HG03135 (cell line): Measurements from ENCODE around the gene DAAM1.

Experiments
- ATAC-seq: cut with Tn5 transposase; IDR thresholded peaks from one replicate; pipeline ENCODE4 v1.9.1; 2021; ENCODE audit warnings: mild to moderate bottlenecking, moderate library complexity; ENCODE audit not compliant: unreplicated experiment

The DAAM1 gene

GRCh38 chr14:59188461-59189090 lies at the start of gene DAAM1:
Gene DAAM1, plus strand, starts transcription at chr14:59188667. Its CDS starts 74,811 bp downstream, at chr14:59263478.
- peak; percentile 86 for ATAC-seq

- ATAC-seq, result no peak
Observed at GRCh38 chr14:59139324-59139723, 49.1 kb upstream of the DAAM1 start.

- no peak for ATAC-seq
Observed at GRCh38 chr14:59140106-59140843, 48.2 kb upstream of the DAAM1 start.

GRCh38 chr14:59146484-59146883 lies 42.0 kb upstream of the DAAM1 start:
- ATAC-seq, result no peak

GRCh38 chr14:59147007-59147406 lies 41.5 kb upstream of the DAAM1 start:
- ATAC-seq, result no peak

- ATAC-seq, result peak; percentile 51
Observed at GRCh38 chr14:59148334-59148900, 40.0 kb upstream of the DAAM1 start.

GRCh38 chr14:59150990-59151389 lies 37.5 kb upstream of the DAAM1 start:
- peak; percentile 85 for ATAC-seq

GRCh38 chr14:59154373-59154772 lies 34.1 kb upstream of the DAAM1 start:
- no peak for ATAC-seq

- no peak for ATAC-seq
Observed at GRCh38 chr14:59155886-59156285, 32.6 kb upstream of the DAAM1 start.

- no peak for ATAC-seq
Observed at GRCh38 chr14:59159169-59159568, 29.3 kb upstream of the DAAM1 start.

GRCh38 chr14:59160506-59160905 lies 28.0 kb upstream of the DAAM1 start:
- no peak for ATAC-seq

GRCh38 chr14:59161561-59162175 lies 26.8 kb upstream of the DAAM1 start:
- no peak for ATAC-seq

GRCh38 chr14:59166258-59166657 lies 22.2 kb upstream of the DAAM1 start:
- no peak for ATAC-seq

- peak; percentile 93 for ATAC-seq
Observed at GRCh38 chr14:59175404-59175803, 13.1 kb upstream of the DAAM1 start.

GRCh38 chr14:59176765-59177164 lies 11.7 kb upstream of the DAAM1 start:
- ATAC-seq, result no peak

GRCh38 chr14:59177262-59177661 lies 11.2 kb upstream of the DAAM1 start:
- ATAC-seq, result no peak

GRCh38 chr14:59181791-59182190 lies 6.7 kb upstream of the DAAM1 start:
- no peak for ATAC-seq

- ATAC-seq, result no peak
Observed at GRCh38 chr14:59182641-59183040, 5.8 kb upstream of the DAAM1 start.

GRCh38 chr14:59183150-59183549 lies 5.3 kb upstream of the DAAM1 start:
- ATAC-seq, result no peak

GRCh38 chr14:59184396-59184795 lies 4.1 kb upstream of the DAAM1 start:
- ATAC-seq, result no peak

GRCh38 chr14:59185676-59186075 lies 2.8 kb upstream of the DAAM1 start:
- no peak for ATAC-seq

GRCh38 chr14:59186306-59186705 lies 2.2 kb upstream of the DAAM1 start:
- ATAC-seq, result no peak
